Measurements from ENCODE around the gene TOP1. TPM values are rescaled to one million over a fixed set of nuclear protein-coding genes. Genes with fewer than 3 reads are reported as not detected.

The TOP1 gene
- total and polyA plus RNA-seq, 9 of the 15 experiments (the other 6 are each of a cell fraction or from before 2014, with no cell fraction given): 26.4 to 127 (median 39.6) TPM

GRCh38 chr20:41136680-41137613 lies 108.3 kb downstream of the TOP1 start, which contains the start of gene PLCG1 (continued):
- peak in 1 of 3 experiments; percentile 34 for TF ChIP-seq YY1 (IDR thresholded peaks at IDR 0.05; ENCODE audit: borderline replicate concordance in 1 of 3, control insufficient read depth in 1 of 3, extremely low read depth in 1 of 3, insufficient read depth in 3 of 3, insufficient read length in 1 of 3, insufficient replicate concordance in 2 of 3, low read depth in 1 of 3, low read length in 2 of 3)
- TF ChIP-seq, protein P1, sequence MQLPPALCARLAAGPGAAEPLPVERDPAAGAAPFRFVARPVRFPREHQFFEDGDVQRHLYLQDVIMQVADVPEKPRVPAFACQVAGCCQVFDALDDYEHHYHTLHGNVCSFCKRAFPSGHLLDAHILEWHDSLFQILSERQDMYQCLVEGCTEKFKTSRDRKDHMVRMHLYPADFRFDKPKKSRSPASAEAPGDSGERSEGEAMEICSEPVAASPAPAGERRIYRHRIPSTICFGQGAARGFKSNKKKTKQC (CRISPR knock-in tag; IDR thresholded peaks at IDR 0.05): no peak
- no peak for TF ChIP-seq THAP7 (CRISPR knock-in tag; IDR thresholded peaks at IDR 0.05)
- TF ChIP-seq U2AF1 (optimal IDR thresholded peaks at IDR 0.05; ENCODE audit: low read depth, low read length): peak; percentile 17
- TF ChIP-seq MYC (IDR thresholded peaks at IDR 0.05; ENCODE audit: low read depth, low read length): peak; percentile 54; the same call in 1 of the 2 replicates
- TF ChIP-seq MYC (CRISPR knock-in tag; IDR thresholded peaks at IDR 0.05; ENCODE audit: borderline replicate concordance, low read depth): no peak
- peak; percentile 71 for TF ChIP-seq CHD2 (IDR thresholded peaks at IDR 0.05; ENCODE audit: low read depth, low read length)
- peak; percentile 52; the same call in 1 of the 2 replicates for TF ChIP-seq EP400 (IDR thresholded peaks at IDR 0.05)
- peak; percentile 11 for TF ChIP-seq NEUROD1 (IDR thresholded peaks at IDR 0.05; ENCODE audit: borderline replicate concordance, low read depth, low read length, partially characterized antibody)
- peak; percentile 37; the same call in 1 of the 2 replicates for TF ChIP-seq MTA3 (IDR thresholded peaks at IDR 0.05; ENCODE audit: borderline replicate concordance)
- peak; percentile 71 for TF ChIP-seq PCBP1 (IDR thresholded peaks at IDR 0.05; ENCODE audit: low read depth, low read length, poor library complexity, severe bottlenecking)
- TF ChIP-seq FOSL1 (tag; conservative IDR thresholded peaks at IDR 0.05): peak; percentile 11; the same call in 1 of the 2 replicates
- TF ChIP-seq ZNF609 (CRISPR knock-in tag; IDR thresholded peaks at IDR 0.05; ENCODE audit: borderline replicate concordance): peak; percentile 75; the same call in 1 of the 2 replicates
- TF ChIP-seq CREM (IDR thresholded peaks at IDR 0.05; ENCODE audit: low read depth): 0 out of 2 replicates have a peak, but pooled peaks have one; percentile 24
- TF ChIP-seq CTBP1 (IDR thresholded peaks at IDR 0.05; ENCODE audit: borderline replicate concordance): peak; percentile 96
- TF ChIP-seq ZBTB1 (CRISPR knock-in tag; IDR thresholded peaks at IDR 0.05; ENCODE audit: borderline replicate concordance, low read depth): no peak; the same call in 1 of the 2 replicates
- TF ChIP-seq ZNF57 (CRISPR knock-in tag; IDR thresholded peaks at IDR 0.05): no peak
